DOHH2 (cell line): ENCODE data around the gene BRINP3.

Experiments used
- H3F3A ChIP-seq: fragments of 200-600 bp; sonication (generic), shearing (Covaris generic); 2 replicates; pipeline ENCODE4 v1.6.0; 2016; ENCODE audit warnings: antibody characterized with exemption, mild to moderate bottlenecking; ENCODE audit not compliant: control insufficient read depth, insufficient read depth
- H3K27ac ChIP-seq: fragments of 200-600 bp; sonication (generic); 2 replicates; pipeline ENCODE4 v1.5.1; 2014; ENCODE audit warnings: low read depth, mild to moderate bottlenecking, low read length, moderate library complexity
- H3K27me3 ChIP-seq: fragments of 200-600 bp; sonication (generic); 2 replicates; pipeline ENCODE4 v1.6.1; 2014; ENCODE audit warnings: mild to moderate bottlenecking, low read length, mixed read lengths; ENCODE audit not compliant: control insufficient read depth
- H3K36me3 ChIP-seq: fragments of 200-600 bp; sonication (generic); 2 replicates; pipeline ENCODE4 v1.6.1; 2014; ENCODE audit warnings: mild to moderate bottlenecking, low read length, moderate library complexity, mixed read lengths; ENCODE audit not compliant: control insufficient read depth
- H3K4me1 ChIP-seq: fragments of 200-600 bp; sonication (generic); 2 replicates; pipeline ENCODE4 v1.6.1; 2014; ENCODE audit warnings: mild to moderate bottlenecking, low read length, mixed read lengths; ENCODE audit not compliant: control insufficient read depth
- H3K4me2 ChIP-seq: fragments of 200-600 bp; sonication (generic); 2 replicates; pipeline ENCODE4 v1.6.0; 2014; ENCODE audit warnings: mild to moderate bottlenecking, low read length, moderate library complexity
- H3K4me3 ChIP-seq: fragments of 200-600 bp; sonication (generic); 2 replicates; pipeline ENCODE4 v1.5.1; 2014; ENCODE audit warnings: mild to moderate bottlenecking, low read length, mixed read lengths
- H3K79me2 ChIP-seq: fragments of 200-600 bp; sonication (generic); 2 replicates; pipeline ENCODE4 v1.6.1; 2014; ENCODE audit warnings: mild to moderate bottlenecking, low read length, mixed read lengths; ENCODE audit not compliant: control insufficient read depth
- H3K9me2 ChIP-seq: fragments of 200-600 bp; sonication (generic); replicated peaks from 2 replicates; pipeline ENCODE4 v1.6.1; 2014; ENCODE audit warnings: mild to moderate bottlenecking, low read length, mixed read lengths; ENCODE audit not compliant: control insufficient read depth
- H3K9me3 ChIP-seq: fragments of 200-600 bp; sonication (generic); 2 replicates; pipeline ENCODE4 v1.6.1; 2014; ENCODE audit warnings: antibody characterized with exemption, low read length, mixed read lengths; ENCODE audit not compliant: control insufficient read depth, insufficient read depth
- H4K20me1 ChIP-seq: fragments of 200-600 bp; sonication (generic); 2 replicates; pipeline ENCODE4 v1.6.0; 2014; ENCODE audit warnings: low read depth, mild to moderate bottlenecking, antibody characterized with exemption, low read length, moderate library complexity; ENCODE audit not compliant: control insufficient read depth, insufficient read depth
- CTCF ChIP-seq: fragments of 200-600 bp; sonication (generic); IDR thresholded peaks from one replicate; pipeline ENCODE4 v1.5.1; 2014; ENCODE audit warnings: antibody characterized with exemption, mild to moderate bottlenecking, low read depth, low read length; ENCODE audit not compliant: poor library complexity, severe bottlenecking
- EZH2phosphoT487 ChIP-seq: fragments of 200-600 bp; sonication (generic); IDR thresholded peaks from 2 replicates; pipeline ENCODE4 v1.6.1; 2017; ENCODE audit warnings: borderline replicate concordance, mild to moderate bottlenecking, antibody characterized with exemption, low read length, moderate library complexity, mixed read lengths

BRINP3 gene

GRCh38 chr1:190455631-190456030 lies 22.0 kb downstream of the BRINP3 start:
- Histone ChIP-seq H4K20me1 (no peaks in the 10 kb centered on the region), H3K4me2 (no peak overlapping the region), H3K36me3 (no peaks in the 10 kb centered on the region), H3K27me3 (no peaks in the 10 kb centered on the region), H3K4me1 (no peaks in the 10 kb centered on the region), H3K9me2 (no peaks in the 10 kb centered on the region), H3K9me3 (no peaks in the 10 kb centered on the region), H3K27ac (no peak overlapping the region), H3K79me2 (no peaks in the 10 kb centered on the region), H3F3A (no peaks in the 10 kb centered on the region), H3K4me3 (no peak overlapping the region)
- TF ChIP-seq CTCF (no peak), EZH2phosphoT487 (no peak)

- no peak overlapping the region for H3K4me3 ChIP-seq
- no peaks in the 10 kb centered on the region for H3K36me3 ChIP-seq
- no peaks in the 10 kb centered on the region for H3K27me3 ChIP-seq
- H4K20me1 ChIP-seq, result no peaks in the 10 kb centered on the region
- H3K9me2 ChIP-seq, result no peaks in the 10 kb centered on the region
- H3K4me1 ChIP-seq, result no peaks in the 10 kb centered on the region
- no peaks in the 10 kb centered on the region for H3K79me2 ChIP-seq
- TF ChIP-seq EZH2phosphoT487 (no peak), CTCF (no peak)
- no peaks in the 10 kb centered on the region for H3K9me3 ChIP-seq
- H3K4me2 ChIP-seq, result no peak overlapping the region
- no peak overlapping the region for H3K27ac ChIP-seq
- no peaks in the 10 kb centered on the region for H3F3A ChIP-seq
Observed at GRCh38 chr1:190453550-190453949, 24.1 kb downstream of the BRINP3 start.

GRCh38 chr1:190452272-190452848 lies 25.3 kb downstream of the BRINP3 start:
- Histone ChIP-seq H3K27ac (no peak overlapping the region), H3K9me2 (no peaks in the 10 kb centered on the region), H3K27me3 (no peaks in the 10 kb centered on the region), H3K36me3 (no peaks in the 10 kb centered on the region), H3K79me2 (no peaks in the 10 kb centered on the region), H3K4me3 (no peak overlapping the region), H3K4me1 (no peaks in the 10 kb centered on the region), H3K9me3 (no peaks in the 10 kb centered on the region), H4K20me1 (no peaks in the 10 kb centered on the region), H3K4me2 (no peak overlapping the region), H3F3A (no peaks in the 10 kb centered on the region)
- TF ChIP-seq EZH2phosphoT487 (no peak), CTCF (no peak)

GRCh38 chr1:190444464-190444863 lies 33.2 kb downstream of the BRINP3 start:
- Histone ChIP-seq H3K4me3 (no peak overlapping the region), H3K4me2 (no peak overlapping the region), H3K27ac (no peak overlapping the region), H3K36me3 (no peaks in the 10 kb centered on the region), H4K20me1 (no peaks in the 10 kb centered on the region), H3K9me3 (no peaks in the 10 kb centered on the region), H3K9me2 (no peaks in the 10 kb centered on the region), H3F3A (no peaks in the 10 kb centered on the region), H3K79me2 (no peaks in the 10 kb centered on the region), H3K4me1 (no peaks in the 10 kb centered on the region), H3K27me3 (no peaks in the 10 kb centered on the region)
- TF ChIP-seq EZH2phosphoT487 (no peak), CTCF (no peak)
